Neural progenitor cell (in vitro differentiated cells): ENCODE data around the gene SNX30. TPM values are rescaled to one million over a fixed set of nuclear protein-coding genes. Genes with fewer than 3 reads are reported as not detected.

Source experiments
- DNase-seq: peaks from one replicate; pipeline ENCODE4 v3.0.0-alpha.2; 2016; ENCODE audit warnings: low spot score
- H2AFZ ChIP-seq: fragments of 200-600 bp; sonication (generic); replicated peaks from 2 replicates; pipeline ENCODE4 v1.6.1; 2016; ENCODE audit warnings: antibody characterized with exemption
- H3F3A ChIP-seq: fragments of 200-600 bp; sonication (generic); 2 replicates; pipeline ENCODE4 v1.6.1; 2016; ENCODE audit warnings: antibody characterized with exemption, low read depth
- H3K27ac ChIP-seq: fragments of 200-600 bp; sonication (generic); 2 replicates; pipeline ENCODE4 v1.5.1; 2016; ENCODE audit warnings: mild to moderate bottlenecking
- H3K27me3 ChIP-seq: fragments of 200-600 bp; sonication (generic); 2 replicates; pipeline ENCODE4 v1.6.1; 2016; ENCODE audit warnings: mild to moderate bottlenecking, moderate library complexity
- H3K36me3 ChIP-seq: fragments of 200-600 bp; sonication (generic); 2 replicates; pipeline ENCODE4 v1.5.1; 2016
- H3K4me1 ChIP-seq: fragments of 200-600 bp; sonication (generic); 2 replicates; pipeline ENCODE4 v1.6.1; 2016; ENCODE audit warnings: mixed run types
- H3K4me2 ChIP-seq: fragments of 200-600 bp; sonication (generic); 2 replicates; pipeline ENCODE4 v1.6.1; 2016
- H3K4me3 ChIP-seq: fragments of 200-600 bp; sonication (generic); 2 replicates; pipeline ENCODE4 v1.5.1; 2016
- H3K79me2 ChIP-seq: fragments of 200-600 bp; sonication (generic); 2 replicates; pipeline ENCODE4 v1.6.1; 2016; ENCODE audit warnings: low read depth
- H3K9ac ChIP-seq: fragments of 200-600 bp; sonication (generic); 2 replicates; pipeline ENCODE4 v1.6.1; 2016
- H3K9me3 ChIP-seq: fragments of 200-600 bp; sonication (generic); 2 replicates; pipeline ENCODE4 v1.5.1; 2016; ENCODE audit warnings: low read depth
- H4K20me1 ChIP-seq: fragments of 200-600 bp; sonication (generic); 2 replicates; pipeline ENCODE4 v1.6.1; 2016; ENCODE audit warnings: low read depth
- H3K27ac Mint-ChIP-seq: 3 replicates; pipeline ENCODE4 v1.8.0; 2021; ENCODE audit warnings: mixed read lengths
- H3K27me3 Mint-ChIP-seq: 2 replicates; pipeline ENCODE4 v1.8.0; 2022; ENCODE audit warnings: low read depth, mild to moderate bottlenecking, inconsistent platforms, moderate library complexity, mixed read lengths; ENCODE audit not compliant: insufficient read depth
- H3K36me3 Mint-ChIP-seq: 3 replicates; pipeline ENCODE4 v1.8.0; 2021; ENCODE audit warnings: mixed read lengths
- H3K4me1 Mint-ChIP-seq: 3 replicates; pipeline ENCODE4 v1.8.0; 2021; ENCODE audit warnings: mixed read lengths
- H3K4me3 Mint-ChIP-seq: 3 replicates; pipeline ENCODE4 v1.8.0; 2021; ENCODE audit warnings: mild to moderate bottlenecking, moderate library complexity, mixed read lengths
- H3K9me3 Mint-ChIP-seq: 3 replicates; pipeline ENCODE4 v1.8.0; 2020; ENCODE audit warnings: mixed read lengths
- EZH2 ChIP-seq: fragments of 200-600 bp; sonication (generic); IDR thresholded peaks from 2 replicates; pipeline ENCODE4 v1.6.1; 2017; ENCODE audit warnings: antibody characterized with exemption, mild to moderate bottlenecking, moderate library complexity
- EZH2phosphoT487 ChIP-seq: fragments of 200-600 bp; sonication (generic); IDR thresholded peaks from 2 replicates; pipeline ENCODE4 v1.6.1; 2017; ENCODE audit warnings: antibody characterized with exemption
- total RNA-seq: library from RNA; depleted of rRNA; stranded (reverse); fragments of >200 nt; gene quantifications from 2 replicates; pipeline ENCODE4 v1.2.3, GENCODE V29; 2015; ENCODE audit warnings: low replicate concordance
- TF ChIP-seq, protein P1 (sequence below): fragments of 200-600 bp; sonication (generic); IDR thresholded peaks from 2 replicates; pipeline ENCODE4 v1.5.1; 2017; ENCODE audit warnings: antibody characterized with exemption, mild to moderate bottlenecking

SNX30 gene
- total RNA-seq, 1 donor from 2014 or later, result 19.9 TPM

- TF ChIP-seq EZH2phosphoT487 (no peak), EZH2 (no peak)
- TF ChIP-seq, protein P1, sequence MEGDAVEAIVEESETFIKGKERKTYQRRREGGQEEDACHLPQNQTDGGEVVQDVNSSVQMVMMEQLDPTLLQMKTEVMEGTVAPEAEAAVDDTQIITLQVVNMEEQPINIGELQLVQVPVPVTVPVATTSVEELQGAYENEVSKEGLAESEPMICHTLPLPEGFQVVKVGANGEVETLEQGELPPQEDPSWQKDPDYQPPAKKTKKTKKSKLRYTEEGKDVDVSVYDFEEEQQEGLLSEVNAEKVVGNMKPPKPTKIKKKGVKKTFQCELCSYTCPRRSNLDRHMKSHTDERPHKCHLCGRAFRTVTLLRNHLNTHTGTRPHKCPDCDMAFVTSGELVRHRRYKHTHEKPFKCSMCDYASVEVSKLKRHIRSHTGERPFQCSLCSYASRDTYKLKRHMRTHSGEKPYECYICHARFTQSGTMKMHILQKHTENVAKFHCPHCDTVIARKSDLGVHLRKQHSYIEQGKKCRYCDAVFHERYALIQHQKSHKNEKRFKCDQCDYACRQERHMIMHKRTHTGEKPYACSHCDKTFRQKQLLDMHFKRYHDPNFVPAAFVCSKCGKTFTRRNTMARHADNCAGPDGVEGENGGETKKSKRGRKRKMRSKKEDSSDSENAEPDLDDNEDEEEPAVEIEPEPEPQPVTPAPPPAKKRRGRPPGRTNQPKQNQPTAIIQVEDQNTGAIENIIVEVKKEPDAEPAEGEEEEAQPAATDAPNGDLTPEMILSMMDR, result no peak
- Histone ChIP-seq H3K4me2 (no peak overlapping the region), H3K27ac (no peak overlapping the region), H3K27me3 (no peaks in the 10 kb centered on the region), H4K20me1 (no peaks in the 10 kb centered on the region), H3K9ac (no peak overlapping the region), H3K9me3 (no peaks in the 10 kb centered on the region), H3K4me3 (no peak overlapping the region), H3K4me1 (no peaks in the 10 kb centered on the region), H3K79me2 (no peaks in the 10 kb centered on the region), H2AFZ (no peak overlapping the region), H3F3A (no peaks in the 10 kb centered on the region), H3K36me3 (no peaks in the 10 kb centered on the region)
- H3K4me3 Mint-ChIP-seq, result no peak overlapping the region
- peaks cover 5% of the 10 kb centered on the region for H3K27me3 Mint-ChIP-seq
- H3K9me3 Mint-ChIP-seq, result no peaks in the 10 kb centered on the region
- H3K4me1 Mint-ChIP-seq, result no peaks in the 10 kb centered on the region
- no peaks in the 10 kb centered on the region for H3K36me3 Mint-ChIP-seq
- H3K27ac Mint-ChIP-seq, result no peak overlapping the region
- DNase-seq, result no peak
These were observed 18.6 kb upstream of the SNX30 start for GRCh38 chr9:112731971-112732370.

- no peak overlapping the region for H3K4me2 ChIP-seq
- no peaks in the 10 kb centered on the region for H3F3A ChIP-seq
- Mint-ChIP-seq H3K4me3 (no peak overlapping the region), H3K4me1 (no peaks in the 10 kb centered on the region), H3K27me3 (peaks cover 4% of the 10 kb centered on the region), H3K36me3 (no peaks in the 10 kb centered on the region), H3K27ac (no peak overlapping the region), H3K9me3 (no peaks in the 10 kb centered on the region)
- H3K4me3 ChIP-seq, result no peak overlapping the region
- no peaks in the 10 kb centered on the region for H4K20me1 ChIP-seq
- no peaks in the 10 kb centered on the region for H3K4me1 ChIP-seq
- no peaks in the 10 kb centered on the region for H3K27me3 ChIP-seq
- H3K79me2 ChIP-seq, result no peaks in the 10 kb centered on the region
- no peak overlapping the region for H3K9ac ChIP-seq
- no peak for DNase-seq
- TF ChIP-seq EZH2 (no peak), EZH2phosphoT487 (no peak)
- TF ChIP-seq, protein P1, result no peak
- no peaks in the 10 kb centered on the region for H3K9me3 ChIP-seq
- no peak overlapping the region for H3K27ac ChIP-seq
- no peak overlapping the region for H2AFZ ChIP-seq
- H3K36me3 ChIP-seq, result no peaks in the 10 kb centered on the region
These were observed 15.7 kb upstream of the SNX30 start for GRCh38 chr9:112734892-112735291.

DNA sequence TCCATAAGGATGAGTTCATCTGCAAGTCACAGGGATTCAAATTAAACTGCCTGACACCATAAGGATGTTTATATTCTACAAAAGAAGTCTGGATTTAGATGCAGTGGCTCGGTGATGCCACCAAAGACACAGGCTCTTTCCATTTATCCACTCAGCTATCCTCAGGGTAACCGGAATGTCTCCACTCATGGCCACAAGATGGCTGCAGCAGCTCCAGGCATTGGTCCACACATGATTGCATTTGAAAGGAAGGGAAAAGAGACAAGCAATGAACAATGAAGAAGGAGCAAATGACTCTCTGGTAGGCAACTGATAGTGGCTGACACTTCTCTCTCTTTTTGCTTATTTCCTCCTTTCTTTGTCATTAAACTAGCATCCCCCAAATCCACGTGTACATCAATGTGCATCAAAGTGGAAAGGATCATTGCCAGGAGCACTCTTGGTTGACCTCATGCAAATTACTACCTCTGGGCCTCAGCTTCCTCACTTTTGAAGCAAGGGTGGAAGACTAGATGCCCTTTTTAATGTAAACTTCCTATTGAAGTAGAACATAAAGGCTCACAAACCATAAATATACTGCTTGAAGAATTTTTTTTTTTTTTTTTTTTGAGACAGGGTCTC, 7.2 kb upstream of the SNX30 start:
- H3K27me3 ChIP-seq, result no peaks in the 10 kb centered on the region
- no peaks in the 10 kb centered on the region for H3K4me1 Mint-ChIP-seq
- H3K27ac ChIP-seq, result no peak overlapping the region
- H3K4me1 ChIP-seq, result no peaks in the 10 kb centered on the region
- H3K27me3 Mint-ChIP-seq, result peaks cover 2% of the 10 kb centered on the region
- no peaks in the 10 kb centered on the region for H3K36me3 ChIP-seq
- H3K9me3 Mint-ChIP-seq, result no peaks in the 10 kb centered on the region
- TF ChIP-seq EZH2phosphoT487 (no peak), EZH2 (no peak)
- TF ChIP-seq, protein P1, result no peak
- H3K36me3 Mint-ChIP-seq, result no peaks in the 10 kb centered on the region
- H2AFZ ChIP-seq, result no peak overlapping the region
- H3K9ac ChIP-seq, result no peak overlapping the region
- no peak overlapping the region for H3K4me3 Mint-ChIP-seq
- no peaks in the 10 kb centered on the region for H4K20me1 ChIP-seq
- no peak overlapping the region for H3K4me2 ChIP-seq
- no peaks in the 10 kb centered on the region for H3F3A ChIP-seq
- H3K79me2 ChIP-seq, result no peaks in the 10 kb centered on the region
- H3K27ac Mint-ChIP-seq, result no peak overlapping the region
- no peaks in the 10 kb centered on the region for H3K9me3 ChIP-seq
- no peak for DNase-seq
- H3K4me3 ChIP-seq, result no peak overlapping the region
